GM12801 (cell line): Measurements from ENCODE around the gene SP3.

Experiments
- CTCF ChIP-seq: IDR thresholded peaks from one replicate; pipeline ENCODE4 v1.5.1; 2011; ENCODE audit warnings: control low read depth; ENCODE audit not compliant: insufficient read length; ENCODE audit errors: extremely low read depth

The SP3 gene

GRCh38 chr2:174009488-174010223, 44.5 kb upstream of the SP3 start:
- TF ChIP-seq CTCF = no peak

DNA sequence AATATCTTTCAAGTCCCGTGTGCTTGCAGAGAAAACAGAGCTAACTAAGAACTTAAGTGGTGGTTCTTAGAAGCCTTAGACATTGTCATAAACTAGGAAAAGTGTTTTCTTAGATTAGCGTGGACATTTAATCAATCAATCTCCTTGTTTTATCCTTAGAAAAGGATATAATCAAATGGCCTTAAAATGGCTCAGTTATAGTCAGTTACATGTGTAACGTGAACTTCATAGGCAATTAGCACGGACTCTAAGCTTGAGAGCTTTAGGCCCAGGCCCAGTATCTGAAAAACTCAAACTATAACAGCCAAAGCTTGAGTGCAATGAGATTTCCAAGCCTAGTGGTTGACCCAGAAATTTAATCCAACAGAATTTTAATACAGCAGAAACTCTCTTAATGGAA, 43.5 kb upstream of the SP3 start:
- no peak for TF ChIP-seq CTCF

DNA sequence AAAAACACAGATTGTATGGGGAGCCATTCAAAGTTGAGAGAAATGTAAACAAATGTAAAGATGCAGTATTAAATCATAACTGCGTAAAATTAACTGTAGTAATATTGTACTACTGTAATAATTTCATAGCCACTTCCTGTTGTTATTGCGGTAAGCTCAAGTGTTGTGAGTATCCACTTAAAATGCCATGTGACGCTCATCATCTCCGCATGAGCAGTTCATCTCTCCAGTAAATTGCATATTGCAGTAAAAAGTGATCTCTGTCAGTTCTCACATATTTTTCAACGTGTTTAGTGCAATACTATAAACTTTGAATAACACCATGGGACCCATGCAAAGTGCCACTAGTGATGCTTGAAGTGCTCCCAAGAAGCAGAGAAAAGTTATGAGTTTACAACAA, 41.8 kb upstream of the SP3 start:
- TF ChIP-seq CTCF = no peak

GRCh38 chr2:174005801-174006419, 40.7 kb upstream of the SP3 start:
- no peak for TF ChIP-seq CTCF

DNA sequence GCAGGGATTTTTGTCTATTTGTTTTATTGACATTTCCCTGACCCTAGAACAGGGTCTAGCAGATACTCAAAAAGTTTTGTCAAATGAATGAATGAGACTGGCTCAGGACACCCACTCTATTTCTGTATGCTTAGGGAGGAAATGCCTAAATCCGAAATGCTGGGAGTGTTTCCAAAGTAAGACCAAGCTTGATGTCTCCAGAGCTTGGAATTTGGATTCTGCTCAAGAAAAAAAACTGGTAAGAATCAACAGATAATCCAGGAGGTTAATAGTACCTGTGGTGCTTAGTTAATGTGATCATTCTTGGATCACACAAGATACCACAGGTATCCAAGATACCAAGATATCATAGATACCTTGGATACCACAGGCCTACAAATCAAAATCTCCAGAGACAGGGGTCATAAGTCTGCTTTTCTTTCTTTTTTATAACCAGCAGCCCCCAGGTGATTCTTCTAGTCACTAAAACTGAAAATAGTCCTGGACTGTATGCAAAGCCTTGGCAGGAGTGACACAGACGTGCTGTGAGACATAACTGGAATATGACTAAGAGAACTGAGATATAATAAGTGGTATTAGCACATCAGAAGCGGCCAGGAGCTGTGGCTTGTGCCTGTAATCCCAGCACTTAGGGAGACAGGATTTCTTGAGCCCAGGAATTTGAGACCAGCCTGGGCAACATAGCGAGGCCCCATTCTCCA, 39.9 kb upstream of the SP3 start:
- TF ChIP-seq CTCF = no peak

- TF ChIP-seq CTCF = no peak
Measured at GRCh38 chr2:174003720-174004695, 38.8 kb upstream of the SP3 start.
